B cell (primary cell): ENCODE results near the gene TAS2R43. TPM values are rescaled to one million over a fixed set of nuclear protein-coding genes. Genes with fewer than 3 reads are reported as not detected.
"Not testable (repeated sequence)": the region's sequence is repeated elsewhere in the genome, so short reads cannot be mapped to it uniquely, and the experiment has no call there.

Source experiments
- ATAC-seq: fragments of 200-7000 bp; cut with Tn5 transposase; one replicate; pipeline ENCODE4 v1.10.0; 2021; ENCODE audit warnings: low read depth, mild to moderate bottlenecking, moderate number of reproducible peaks, moderate library complexity
- CTCF ChIA-PET: fragments of 350-600 bp; sonication (Branson Sonifier 250); formaldehyde crosslinking; loops from one replicate; lab custom pipeline; 2021; ENCODE audit warnings: antibody characterized with exemption, inconsistent platforms; lab: Charles Lee
- POLR2A ChIA-PET: fragments of 350-600 bp; sonication (Branson Sonifier 250); formaldehyde crosslinking; loops from one replicate; lab custom pipeline; 2021; ENCODE audit warnings: antibody characterized with exemption; lab: Charles Lee
- DNase-seq: peaks from one replicate; pipeline ENCODE4 v3.0.0; 2013
- H2AFZ ChIP-seq: 2 replicates; pipeline ENCODE4 v1.6.1; 2012; ENCODE audit warnings: mild to moderate bottlenecking, low read depth, low read length; ENCODE audit not compliant: insufficient read depth, poor library complexity, severe bottlenecking
- H3K27ac ChIP-seq, 2 donors: 1 replicate in 1 of 2; 2 replicates in 1 of 2; pipeline ENCODE4 v1.5.1; 2012 to 2013; ENCODE audit warnings: low read length in 2 of 2, mild to moderate bottlenecking in 2 of 2, moderate library complexity in 1 of 2
- H3K27me3 ChIP-seq, 4 experiments: fragments of 200-600 bp in 1 of 4; sonication (generic) in 1 of 4; replicated peaks in 1 of 4; 1 replicate in 2 of 4; 2 replicates in 2 of 4; pipeline versions ENCODE4 v1.6.1 to v1.7.0; 2013 to 2016; ENCODE audit warnings: low read length in 3 of 4, mild to moderate bottlenecking in 2 of 4, mixed read lengths in 1 of 4, moderate library complexity in 1 of 4; ENCODE audit not compliant: insufficient read depth in 4 of 4, control insufficient read depth in 3 of 4; ENCODE audit errors: control extremely low read depth in 1 of 4
- H3K36me3 ChIP-seq, 2 experiments: replicated peaks in 1 of 2; 1 replicate in 1 of 2; 2 replicates in 1 of 2; pipeline versions ENCODE4 v1.6.1 to v1.7.1; 2013; ENCODE audit warnings: low read length in 1 of 2; ENCODE audit not compliant: insufficient read depth in 2 of 2, control insufficient read depth in 1 of 2; ENCODE audit errors: control extremely low read depth in 1 of 2, extremely low read depth in 1 of 2
- H3K4me1 ChIP-seq, 2 donors: fragments of 200-600 bp in 1 of 2; sonication (generic) in 1 of 2; 1 replicate in 1 of 2; 2 replicates in 1 of 2; pipeline versions ENCODE4 v1.5.1 to v1.6.1; 2013 to 2017; ENCODE audit warnings: low read length in 2 of 2; ENCODE audit not compliant: control insufficient read depth in 2 of 2, insufficient read depth in 2 of 2
- H3K4me2 ChIP-seq: replicated peaks from 2 replicates; pipeline ENCODE3; 2012; ENCODE audit warnings: mild to moderate bottlenecking, low read depth, low read length; ENCODE audit not compliant: poor library complexity, severe bottlenecking
- H3K4me3 ChIP-seq, 5 experiments: fragments of 200-600 bp in 1 of 5; sonication (generic) in 1 of 5; 1 replicate in 3 of 5; 2 replicates in 2 of 5; pipeline versions ENCODE4 v1.5.1 to v1.7.0; 2011 to 2016; ENCODE audit warnings: low read length in 4 of 5, mild to moderate bottlenecking in 4 of 5, low read depth in 2 of 5, control low read depth in 1 of 5, moderate library complexity in 1 of 5; ENCODE audit not compliant: insufficient read depth in 1 of 5; ENCODE audit errors: control extremely low read depth in 1 of 5, extremely low read depth in 1 of 5
- H3K79me2 ChIP-seq: fragments of 200-600 bp; sonication (generic); one replicate; pipeline ENCODE4 v1.6.0; 2016; ENCODE audit warnings: low read length; ENCODE audit not compliant: control insufficient read depth, insufficient read depth
- H3K9ac ChIP-seq: fragments of 200-600 bp; sonication (generic); 2 replicates; pipeline ENCODE4 v1.6.1; 2017; ENCODE audit warnings: mild to moderate bottlenecking, low read length, moderate library complexity
- H3K9me3 ChIP-seq, 3 donors: one replicate each; pipeline versions ENCODE4 v1.6.1 to v1.7.1; 2013; ENCODE audit warnings: low read length in 2 of 3; ENCODE audit not compliant: control insufficient read depth in 2 of 3, insufficient read depth in 1 of 3; ENCODE audit errors: control extremely low read depth in 1 of 3
- H4K20me1 ChIP-seq: 2 replicates; pipeline ENCODE4 v1.6.0; 2012; ENCODE audit warnings: mild to moderate bottlenecking, low read length; ENCODE audit not compliant: insufficient read depth, control insufficient read depth, poor library complexity, severe bottlenecking
- H3K27ac Mint-ChIP-seq: one replicate; pipeline ENCODE4 v1.8.0; 2021; ENCODE audit warnings: mixed read lengths
- H3K27me3 Mint-ChIP-seq: one replicate; pipeline ENCODE4 v1.8.0; 2021; ENCODE audit warnings: mixed read lengths
- H3K4me1 Mint-ChIP-seq: one replicate; pipeline ENCODE4 v1.8.0; 2021; ENCODE audit warnings: mixed read lengths
- H3K4me3 Mint-ChIP-seq: one replicate; pipeline ENCODE4 v1.8.0; 2021; ENCODE audit warnings: mixed read lengths
- H3K9me3 Mint-ChIP-seq: one replicate; pipeline ENCODE4 v1.8.0; 2022; ENCODE audit warnings: mixed read lengths; ENCODE audit not compliant: insufficient read depth
- CTCF ChIP-seq: fragments of 200-600 bp; IDR thresholded peaks from one replicate; pipeline ENCODE4 v1.8.0; 2022; ENCODE audit warnings: antibody characterized with exemption, mild to moderate bottlenecking
- EZH2 ChIP-seq: IDR thresholded peaks from 2 replicates; pipeline ENCODE4 v1.6.1; 2012; ENCODE audit warnings: borderline replicate concordance, low read depth, mild to moderate bottlenecking, moderate library complexity, low read length; ENCODE audit not compliant: insufficient read depth, poor library complexity, severe bottlenecking
- WGBS: methylation state at CpG from one replicate; pipeline ENCODE4 v1.1.5; 2013; ENCODE audit warnings: missing lambda C conversion rate; ENCODE audit not compliant: insufficient coverage; 5-methylcytosine and 5-hydroxymethylcytosine counted together
- intact Hi-C: fragments of 100-400 bp; cut with micrococcal nuclease; formaldehyde crosslinking; loops from one replicate; pipeline ENCODE4 v1.10.0; 2022
- polyA plus RNA-seq: library from polyadenylated mRNA; depleted of rRNA; stranded (reverse); fragments of >200 nt; gene quantifications from 2 replicates; pipeline ENCODE4 v1.2.3, GENCODE V29; 2012
- total RNA-seq, 2 donors: library from RNA; stranded (reverse); fragments of 120-200 nt in 1 of 2; gene quantifications; 1 replicate in 1 of 2; 2 replicates in 1 of 2; pipeline versions ENCODE4 v1.2.3 to v1.2.4, GENCODE V29; 2013 to 2022

TAS2R43 gene
- total and polyA plus RNA-seq, 2 donors (not counting 1 experiment from before 2014, with no cell fraction given), result 5.0 TPM; not detected in 1

GRCh38 chr12:11055306-11055705, 36.8 kb downstream of the TAS2R43 start:
- intact Hi-C loops, result loop anchor here (1.0 to 2.0 kb wide), 2 partner anchors 29 to 71 kb away; no protein-coding TSS in a partner anchor
- Histone ChIP-seq H3K9ac (no peak overlapping the region), H3K4me2 (no peak overlapping the region), H3K4me3 (no peak overlapping the region), H3K4me1 (no peaks in the 10 kb centered on the region), H3K79me2 (peaks cover 24% of the 10 kb centered on the region), H3K27me3 (no peaks in the 10 kb centered on the region), H3K36me3 (peaks cover 0 to 5% of the 10 kb centered on the region in 2 experiments), H2AFZ (no peak overlapping the region), H3K27ac (no peak overlapping the region), H3K9me3 (peaks cover 0 to 13% (median 5%) of the 10 kb centered on the region in 3 donors), H4K20me1 (no peaks in the 10 kb centered on the region)
- ChIA-PET CTCF (no interaction called here), POLR2A (no interaction called here)
- TF ChIP-seq CTCF (no peak), EZH2 (no peak)
- no peak overlapping the region for H3K27ac Mint-ChIP-seq
- H3K9me3 Mint-ChIP-seq, result peaks cover 8% of the 10 kb centered on the region
- H3K27me3 Mint-ChIP-seq, result no peaks in the 10 kb centered on the region
- H3K4me1 Mint-ChIP-seq, result no peaks in the 10 kb centered on the region
- no peak for DNase-seq
- no CpG with 5 or more reads among the region's 2 CpGs for WGBS
- H3K4me3 Mint-ChIP-seq, result no peak overlapping the region
- ATAC-seq, result no peak

GRCh38 chr12:11049806-11050531, 42.1 kb downstream of the TAS2R43 start:
- intact Hi-C loops, H3K4me1 Mint-ChIP-seq, ATAC-seq, DNase-seq, H3K27ac ChIP-seq, H3K4me3 Mint-ChIP-seq, H3K4me1 ChIP-seq, H3K4me3 ChIP-seq, POLR2A ChIA-PET, H2AFZ ChIP-seq, H3K79me2 ChIP-seq, H3K27me3 Mint-ChIP-seq, H4K20me1 ChIP-seq, H3K27me3 ChIP-seq, H3K4me2 ChIP-seq, CTCF ChIA-PET, H3K9ac ChIP-seq, H3K9me3 Mint-ChIP-seq, H3K27ac Mint-ChIP-seq: not testable (repeated sequence)
- 100% methylated on average over 3 of the region's 7 CpGs for WGBS
- Histone ChIP-seq H3K36me3 (peaks cover 0 to 10% of the 10 kb centered on the region in 2 experiments), H3K9me3 (peaks cover 0 to 19% (median 11%) of the 10 kb centered on the region in 3 donors)

GRCh38 chr12:11041366-11041765, 50.7 kb downstream of the TAS2R43 start:
- H3K27ac ChIP-seq, H3K27me3 ChIP-seq, H2AFZ ChIP-seq, H3K79me2 ChIP-seq, CTCF ChIA-PET, intact Hi-C loops, H3K4me2 ChIP-seq, DNase-seq, H3K4me3 Mint-ChIP-seq, POLR2A ChIA-PET, H3K9ac ChIP-seq, H3K27ac Mint-ChIP-seq, H3K9me3 ChIP-seq, H3K36me3 ChIP-seq, H3K27me3 Mint-ChIP-seq, H3K4me3 ChIP-seq, H3K4me1 Mint-ChIP-seq, H3K9me3 Mint-ChIP-seq, ATAC-seq, H4K20me1 ChIP-seq, H3K4me1 ChIP-seq: not testable (repeated sequence)
- whole genome bisulfite sequencing, result 100% methylated on average over 1 of the region's 2 CpGs
